ENCODE results near the gene CHRNB2.

DNA sequence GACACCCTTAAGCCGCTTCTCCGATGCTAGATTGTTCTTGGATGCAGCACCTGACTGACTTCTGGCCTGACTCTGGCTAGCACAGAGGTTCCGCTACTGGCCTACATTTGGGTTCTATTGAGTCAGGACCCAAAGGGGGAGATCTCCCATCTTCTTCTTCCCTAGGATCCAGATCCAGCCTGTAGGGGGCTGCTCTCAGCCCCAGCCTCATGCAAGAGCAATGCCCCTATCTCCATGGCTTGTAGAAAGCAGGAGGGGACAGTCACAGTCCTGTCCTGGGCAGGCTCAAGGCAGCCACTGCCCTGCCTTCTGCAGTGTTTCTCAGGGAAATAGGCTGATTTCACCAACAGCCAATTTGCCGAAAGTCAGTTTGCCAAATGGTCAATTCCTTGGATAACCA is 46.7 kb downstream of the CHRNB2 start:
- no peak for TF ChIP-seq EZH2 (IDR thresholded peaks at IDR 0.05; ENCODE audit: low read length, missing control alignments)
- TF ChIP-seq, protein P1, sequence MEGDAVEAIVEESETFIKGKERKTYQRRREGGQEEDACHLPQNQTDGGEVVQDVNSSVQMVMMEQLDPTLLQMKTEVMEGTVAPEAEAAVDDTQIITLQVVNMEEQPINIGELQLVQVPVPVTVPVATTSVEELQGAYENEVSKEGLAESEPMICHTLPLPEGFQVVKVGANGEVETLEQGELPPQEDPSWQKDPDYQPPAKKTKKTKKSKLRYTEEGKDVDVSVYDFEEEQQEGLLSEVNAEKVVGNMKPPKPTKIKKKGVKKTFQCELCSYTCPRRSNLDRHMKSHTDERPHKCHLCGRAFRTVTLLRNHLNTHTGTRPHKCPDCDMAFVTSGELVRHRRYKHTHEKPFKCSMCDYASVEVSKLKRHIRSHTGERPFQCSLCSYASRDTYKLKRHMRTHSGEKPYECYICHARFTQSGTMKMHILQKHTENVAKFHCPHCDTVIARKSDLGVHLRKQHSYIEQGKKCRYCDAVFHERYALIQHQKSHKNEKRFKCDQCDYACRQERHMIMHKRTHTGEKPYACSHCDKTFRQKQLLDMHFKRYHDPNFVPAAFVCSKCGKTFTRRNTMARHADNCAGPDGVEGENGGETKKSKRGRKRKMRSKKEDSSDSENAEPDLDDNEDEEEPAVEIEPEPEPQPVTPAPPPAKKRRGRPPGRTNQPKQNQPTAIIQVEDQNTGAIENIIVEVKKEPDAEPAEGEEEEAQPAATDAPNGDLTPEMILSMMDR (conservative IDR thresholded peaks at IDR 0.05 in 1 of 2, IDR thresholded peaks at IDR 0.05 in 1 of 2; ENCODE audit: low read depth in 1 of 2, low read length in 2 of 2), result no peak
